ENCODE measurements around the gene RBMX2. TPM values are rescaled to one million over a fixed set of nuclear protein-coding genes. Genes with fewer than 3 reads are reported as not detected.

The RBMX2 gene
- 13.7 and 23.2 TPM in 2 replicates for total RNA-seq

GRCh38 chrX:130401415-130402207, at the start of gene RBMX2:
RBMX2 (plus strand) TSS chrX:130401987; CDS start chrX:130402033, 46 bp downstream.

GRCh38 chrX:130385520-130385919, 16.3 kb upstream of the RBMX2 start, which contains the start of gene GPR119:
GPR119 (minus strand) TSS chrX:130385674; CDS start chrX:130385447, 227 bp downstream.

Other genes with a start within 250 kb of the RBMX2 start
- gene AIFM1, start 236.1 kb upstream of the RBMX2 start, total RNA-seq: 7.5 and 12.1 TPM in 2 replicates
- gene RAB33A, start 230.0 kb upstream of the RBMX2 start, total RNA-seq: 0.33 and 1.2 TPM in 2 replicates
- 3.5 and 4.9 TPM in 2 replicates for gene ZNF280C, start 133.1 kb upstream of the RBMX2 start, total RNA-seq
- gene SLC25A14, start 62.1 kb upstream of the RBMX2 start, total RNA-seq: 8.9 and 10.6 TPM in 2 replicates
- not detected in 2 replicates for gene GPR119, start 16.3 kb upstream of the RBMX2 start, total RNA-seq

All from placental epithelial cell (primary cell).